GM21360 (cell line): ENCODE results near the gene ZBTB46.
"Not testable (repeated sequence)": the region's sequence is repeated elsewhere in the genome, so short reads cannot be mapped to it uniquely, and the experiment has no call there.

Experiments
- ATAC-seq: cut with Tn5 transposase; IDR thresholded peaks from one replicate; pipeline ENCODE4 v1.9.1; 2021; ENCODE audit warnings: mild to moderate bottlenecking, moderate library complexity; ENCODE audit not compliant: unreplicated experiment

Gene ZBTB46

GRCh38 chr20:63790572-63791168 is 40.4 kb downstream of the ZBTB46 start:
- no peak for ATAC-seq

GRCh38 chr20:63789836-63790571 is 41.1 kb downstream of the ZBTB46 start:
- no peak for ATAC-seq

GRCh38 chr20:63787749-63788148 is 43.3 kb downstream of the ZBTB46 start:
- no peak for ATAC-seq

GRCh38 chr20:63787302-63787701 is 43.8 kb downstream of the ZBTB46 start:
- no peak for ATAC-seq

- no peak for ATAC-seq
Measured at GRCh38 chr20:63785691-63786131, 45.4 kb downstream of the ZBTB46 start.

GRCh38 chr20:63783970-63784369 is 47.1 kb downstream of the ZBTB46 start:
- ATAC-seq = no peak

GRCh38 chr20:63782521-63782971 is 48.5 kb downstream of the ZBTB46 start:
- no peak for ATAC-seq

GRCh38 chr20:63782051-63782471 is 49.0 kb downstream of the ZBTB46 start:
- ATAC-seq = no peak

- no peak for ATAC-seq
Measured at GRCh38 chr20:63781181-63781580, 49.9 kb downstream of the ZBTB46 start.

- no peak for ATAC-seq
Measured at GRCh38 chr20:63778857-63779256, 52.2 kb downstream of the ZBTB46 start.

- no peak for ATAC-seq
Measured at GRCh38 chr20:63778034-63778752, 52.9 kb downstream of the ZBTB46 start.

- no peak for ATAC-seq
Measured at GRCh38 chr20:63777614-63778013, 53.5 kb downstream of the ZBTB46 start.

- ATAC-seq = not testable (repeated sequence)
Measured at GRCh38 chr20:63776875-63777274, 54.2 kb downstream of the ZBTB46 start.

- ATAC-seq = no peak
Measured at GRCh38 chr20:63775096-63775978, 55.7 kb downstream of the ZBTB46 start.

- no peak for ATAC-seq
Measured at GRCh38 chr20:63774306-63774705, 56.8 kb downstream of the ZBTB46 start.

- ATAC-seq = no peak
Measured at GRCh38 chr20:63773571-63774241, 57.4 kb downstream of the ZBTB46 start.

GRCh38 chr20:63772781-63773518 is 58.1 kb downstream of the ZBTB46 start:
- no peak for ATAC-seq

- ATAC-seq = no peak
Measured at GRCh38 chr20:63771046-63771707, 59.9 kb downstream of the ZBTB46 start.

- no peak for ATAC-seq
Measured at GRCh38 chr20:63769891-63770474, 61.1 kb downstream of the ZBTB46 start.
